NCI-H446 (cell line): ENCODE results near the gene RBMS3.

Experiments used
- DNase-seq, 2 experiments: peaks; one replicate each; lab custom pipeline; 2025; lab: John Stamatoyannopoulos, UW

RBMS3 gene

DNA sequence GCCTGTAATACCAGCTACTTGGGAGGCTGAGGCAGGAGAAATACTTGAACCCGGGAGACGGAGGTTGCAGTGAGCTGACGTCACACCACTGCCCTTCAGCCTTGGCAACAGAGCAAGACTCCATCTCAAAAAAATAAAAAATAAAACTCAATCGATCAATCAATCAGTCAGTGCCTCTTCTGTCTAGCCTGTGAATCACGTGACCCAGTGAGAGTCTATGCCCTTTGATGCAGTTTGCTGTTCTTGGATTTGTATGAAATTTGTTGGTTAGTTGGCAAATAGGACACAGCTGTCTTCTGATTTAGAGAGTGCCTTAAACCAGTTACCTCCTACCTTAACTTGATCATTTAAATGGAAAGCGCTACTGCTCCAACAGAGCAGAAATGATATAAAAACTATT is 3.6 kb upstream of the RBMS3 start:
- no peak for DNase-seq

- no peak for DNase-seq
Observed at GRCh38 chr3:29279286-29279685, 1.6 kb upstream of the RBMS3 start.

DNA sequence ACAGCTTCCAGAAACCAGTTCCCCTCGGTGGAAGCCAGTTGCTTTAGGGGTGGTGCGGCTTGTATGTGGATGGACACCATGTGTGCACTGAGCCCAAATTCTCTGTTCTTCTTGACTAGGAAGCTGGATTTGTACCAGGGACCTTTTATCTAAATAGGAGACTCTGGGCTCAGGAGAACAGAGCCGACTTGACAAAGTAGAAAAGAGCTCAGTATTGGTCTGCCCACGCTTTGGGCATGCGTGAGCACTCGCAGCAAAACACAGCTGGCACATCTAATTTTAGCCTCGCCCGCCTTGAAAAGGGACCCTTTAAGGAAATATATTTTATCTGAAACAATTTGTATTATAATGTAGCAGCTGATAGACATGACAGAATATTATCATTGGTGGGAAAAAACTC is 1.1 kb upstream of the RBMS3 start:
- DNase-seq = no peak

GRCh38 chr3:29281094-29281343 is 148 bp downstream of the RBMS3 start:
- no peak for DNase-seq

DNA sequence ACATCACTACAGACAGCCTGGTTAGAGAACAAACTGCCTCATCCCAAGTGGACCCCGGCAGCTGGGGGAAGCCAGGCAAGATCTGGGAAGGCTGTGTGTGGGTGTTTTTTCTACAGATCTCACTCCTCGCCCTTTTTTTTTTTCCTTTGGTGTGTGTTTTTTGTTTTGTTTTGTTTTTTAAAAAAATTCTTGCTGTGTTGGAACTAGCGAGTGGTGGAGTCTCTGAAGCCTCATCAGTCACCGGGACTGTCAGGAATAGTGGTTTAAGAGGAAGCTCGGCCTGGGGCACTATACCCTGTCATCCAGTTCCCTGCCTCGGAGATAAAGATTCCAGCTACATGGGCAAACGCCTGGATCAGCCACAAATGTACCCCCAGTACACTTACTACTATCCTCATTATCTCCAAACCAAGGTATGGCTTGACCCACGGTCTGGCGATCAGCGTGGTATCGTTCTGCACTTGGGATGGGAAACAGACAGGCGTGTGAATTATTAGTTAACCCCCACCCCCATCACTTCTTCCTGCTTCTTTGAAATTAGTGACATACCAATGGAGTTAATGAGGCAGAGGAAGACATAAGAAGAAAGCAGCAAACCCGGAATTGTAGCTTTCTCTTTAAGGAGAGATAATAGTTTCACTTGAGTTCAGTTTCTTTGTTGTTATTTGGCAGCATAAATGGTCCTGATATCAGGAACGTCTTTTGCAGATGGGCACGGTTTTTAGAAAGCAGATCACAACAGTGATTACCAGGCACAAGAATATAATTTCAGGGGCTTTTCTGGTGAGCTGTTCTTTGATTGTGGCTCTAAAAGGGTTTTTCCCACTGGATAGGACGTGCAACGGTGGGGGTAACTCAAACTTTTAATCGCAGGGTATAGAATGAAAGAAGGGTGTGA is 722 bp downstream of the RBMS3 start:
- no peak for DNase-seq

GRCh38 chr3:29282427-29283230 is 1.8 kb downstream of the RBMS3 start:
- DNase-seq = no peak

GRCh38 chr3:29283231-29284119 is 2.6 kb downstream of the RBMS3 start:
- DNase-seq = no peak

GRCh38 chr3:29284497-29284896 is 3.6 kb downstream of the RBMS3 start:
- no peak for DNase-seq

DNA sequence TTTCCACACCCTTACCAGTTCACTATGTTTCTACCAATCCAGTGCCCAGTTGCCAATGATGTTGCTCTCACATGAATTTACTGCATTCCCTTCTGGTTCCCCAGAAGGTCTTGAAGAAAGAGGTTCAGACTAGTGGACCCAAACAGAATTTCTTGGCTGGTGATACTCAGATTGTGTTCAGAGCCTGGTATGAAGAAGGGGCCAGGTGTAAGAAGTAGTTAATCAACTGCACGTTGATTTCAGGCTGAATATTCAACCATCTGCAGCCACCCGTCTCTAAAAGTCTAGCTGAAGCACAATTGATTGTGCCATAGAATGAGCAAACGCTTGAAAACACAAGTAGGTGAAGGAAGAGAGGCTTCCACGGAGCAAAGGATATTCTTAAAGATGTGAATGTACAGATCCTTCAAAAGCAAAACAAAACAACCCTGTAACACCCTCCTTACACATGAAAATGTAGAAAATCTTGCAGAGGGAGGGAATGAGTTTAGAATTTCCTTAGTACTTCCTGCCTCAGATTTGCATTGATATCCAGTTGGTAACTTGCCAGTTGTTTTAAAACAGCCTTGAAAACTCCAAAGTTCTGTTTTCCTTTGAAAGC is 4.7 kb downstream of the RBMS3 start:
- no peak for DNase-seq

- DNase-seq = no peak
Observed at GRCh38 chr3:29286478-29287240, 5.8 kb downstream of the RBMS3 start.

- DNase-seq = no peak
Observed at GRCh38 chr3:29290596-29290995, 9.7 kb downstream of the RBMS3 start.

DNA sequence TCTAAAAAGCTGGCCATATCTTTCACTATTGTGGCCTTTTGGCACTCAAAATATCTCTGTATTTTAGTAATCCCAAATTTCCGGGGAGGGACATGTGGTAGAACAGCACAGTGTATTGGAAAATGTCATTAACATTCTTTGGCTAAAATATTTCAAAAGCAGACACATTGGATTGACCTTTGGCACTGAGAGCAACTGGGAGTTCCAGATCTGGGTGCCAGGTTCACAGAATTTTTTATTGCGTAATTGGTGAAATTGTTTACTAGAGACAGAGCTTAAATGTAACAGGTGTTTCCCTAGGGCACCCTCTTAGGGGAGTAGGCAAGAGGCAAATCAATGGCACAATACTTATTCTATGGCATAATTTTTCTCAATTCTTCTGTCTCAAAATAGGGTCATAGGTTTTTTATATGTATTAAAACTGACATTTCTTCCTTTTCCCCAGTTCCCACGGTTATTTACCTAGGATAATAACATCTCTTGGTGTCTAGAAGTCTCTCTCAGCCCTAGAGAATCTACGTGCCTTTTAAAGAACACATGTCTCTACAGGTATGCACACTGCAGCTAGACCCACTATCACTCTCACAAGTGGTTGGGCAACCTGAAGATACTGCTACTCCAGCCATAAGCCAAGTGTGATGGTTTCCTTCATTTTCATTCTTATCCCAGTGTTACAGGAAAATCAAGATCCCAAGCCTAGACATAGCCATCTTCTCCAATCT is 10.6 kb downstream of the RBMS3 start:
- peak in 1 of 2 experiments; percentile 17 for DNase-seq

DNA sequence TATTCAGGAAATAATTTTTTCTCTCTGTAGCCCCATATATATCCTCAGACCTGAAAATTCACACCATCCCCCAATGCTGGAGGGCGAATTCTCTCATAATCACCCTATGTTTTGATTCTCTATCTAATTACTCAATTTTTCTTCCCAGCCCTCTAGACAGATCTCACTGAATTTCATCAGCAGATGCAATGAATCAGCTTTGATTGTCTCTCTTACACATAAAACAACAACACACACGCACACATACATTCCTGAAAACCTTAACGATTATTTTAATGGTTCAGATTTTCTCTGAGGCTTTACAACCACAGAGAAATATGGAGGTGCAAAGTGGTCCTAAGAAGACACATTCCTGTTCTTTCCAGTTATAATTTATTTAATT is 11.1 kb downstream of the RBMS3 start:
- no peak for DNase-seq

DNA sequence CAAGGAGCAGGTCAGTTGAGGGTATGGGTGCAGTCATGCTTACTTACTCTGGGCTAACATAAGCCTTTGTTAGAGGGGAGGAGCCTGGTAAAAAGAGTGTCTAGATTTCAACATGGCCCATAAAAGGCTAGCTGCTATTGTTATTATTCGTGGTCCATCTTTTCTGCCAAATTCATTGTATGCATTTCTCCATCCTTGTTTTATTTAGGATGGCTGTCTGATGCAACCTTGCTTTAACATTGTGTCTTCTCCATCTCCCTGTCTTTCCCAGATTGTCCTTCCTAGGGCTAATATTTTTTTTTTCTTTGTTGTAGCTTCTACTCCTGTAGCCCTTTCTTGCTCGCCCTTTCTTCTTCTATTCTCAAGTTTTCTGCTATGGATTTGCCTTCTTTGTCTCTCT is 12.6 kb downstream of the RBMS3 start:
- no peak for DNase-seq

- DNase-seq = no peak
Observed at GRCh38 chr3:29297998-29298397, 17.1 kb downstream of the RBMS3 start.

- no peak for DNase-seq
Observed at GRCh38 chr3:29301332-29302019, 20.6 kb downstream of the RBMS3 start.

DNA sequence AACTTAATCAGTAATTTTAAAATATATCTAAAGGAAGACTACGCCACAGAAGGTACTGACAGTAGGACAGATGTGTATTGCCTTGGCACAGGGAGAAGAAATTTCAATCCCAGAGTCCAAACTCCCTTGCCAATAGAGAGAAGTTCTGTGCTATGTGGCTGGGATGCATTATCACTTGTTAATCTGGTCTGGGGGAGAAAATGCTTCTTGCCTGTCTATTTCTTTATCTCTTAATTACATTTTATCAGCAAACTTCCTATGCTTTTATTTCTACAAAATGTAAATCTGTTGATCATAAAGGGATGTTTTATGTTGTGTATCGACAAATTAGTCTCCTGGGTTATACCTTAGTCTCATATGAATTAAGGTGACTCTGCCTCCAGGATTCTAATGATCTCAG is 21.7 kb downstream of the RBMS3 start:
- DNase-seq = no peak

- DNase-seq = no peak
Observed at GRCh38 chr3:29307295-29307694, 26.4 kb downstream of the RBMS3 start.

DNA sequence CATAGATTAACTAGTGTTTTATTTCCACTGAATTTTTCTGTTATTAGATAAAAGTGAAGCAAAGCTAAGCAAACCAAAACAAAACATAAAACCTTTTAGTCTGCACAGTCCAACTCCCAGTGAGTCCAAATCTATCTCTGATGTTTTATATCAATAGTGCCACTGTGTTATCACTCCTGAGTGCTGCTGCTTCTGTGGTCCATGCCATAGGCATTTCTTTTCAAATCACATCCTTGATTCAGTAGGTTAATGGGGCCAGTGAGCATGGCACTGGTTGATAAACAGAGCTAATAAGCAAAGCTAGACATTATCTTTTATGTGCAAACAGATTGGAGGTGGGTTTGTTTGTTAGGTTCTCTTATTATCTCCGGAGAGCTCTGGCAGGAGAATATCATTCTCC is 30.0 kb downstream of the RBMS3 start:
- DNase-seq = no peak

DNA sequence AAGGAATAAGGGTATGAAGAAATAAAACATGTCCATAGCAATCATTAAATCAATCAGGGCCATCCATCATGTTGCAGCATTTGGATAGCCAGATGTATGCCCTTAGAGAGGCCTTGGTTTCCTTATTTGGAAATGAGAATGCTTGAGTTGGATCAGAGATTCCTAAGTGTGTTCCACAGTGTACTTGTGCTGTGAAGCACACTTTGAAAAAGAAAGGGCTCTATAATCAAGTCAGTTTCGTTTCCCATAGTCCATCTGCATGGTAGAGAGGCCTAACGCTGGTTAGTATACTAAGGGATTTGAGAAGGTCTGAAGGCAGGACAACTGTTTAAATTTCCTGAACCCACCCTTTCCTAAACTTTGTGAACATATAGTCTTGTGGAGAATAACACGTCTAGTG is 30.9 kb downstream of the RBMS3 start:
- no peak for DNase-seq
